Measurements from ENCODE around the gene EIF4G1.
A peak's percentile ranks its signal among the peaks of the same experiment; 100 is the strongest.

Gene EIF4G1

DNA sequence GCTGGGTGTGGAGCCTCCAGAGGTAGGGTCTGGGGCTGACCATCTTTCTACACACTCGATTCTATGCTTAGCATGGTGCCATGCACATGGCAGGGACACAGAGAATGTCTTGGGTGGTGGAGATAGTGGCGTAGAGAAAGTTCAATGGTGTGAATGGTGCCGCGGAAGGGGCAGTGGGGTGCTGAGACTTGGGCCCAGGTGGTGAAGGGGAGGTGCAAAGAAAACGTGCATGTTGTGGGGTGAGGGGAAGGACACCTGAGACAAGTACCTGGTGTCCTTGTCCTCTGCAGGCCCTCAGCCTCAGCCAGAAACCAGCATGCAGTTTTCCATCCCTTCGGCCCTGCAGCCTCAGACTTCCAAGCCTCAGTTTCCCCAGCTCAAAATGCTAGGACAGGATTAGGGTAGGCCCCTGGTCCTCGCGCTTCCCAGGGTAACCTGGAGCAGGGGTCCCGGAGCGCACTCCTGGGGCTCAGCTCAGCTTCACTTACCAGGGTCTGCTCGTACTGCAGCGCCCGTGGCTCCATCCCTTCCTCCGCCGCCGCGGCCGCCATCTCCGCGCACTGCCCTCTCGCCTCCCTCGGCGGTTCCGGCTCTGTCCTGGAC is 46.6 kb downstream of the EIF4G1 start:
- DNase-seq (ENCODE audit: low read depth, low spot score), result no peak
- peaks cover 14% of the 10 kb centered on the region for H3K36me3 ChIP-seq (ENCODE audit: insufficient read depth, low read length)
- TF ChIP-seq EZH2 (IDR thresholded peaks at IDR 0.05) (no peak), POLR2AphosphoS5 (IDR thresholded peaks at IDR 0.05; ENCODE audit: borderline replicate concordance, low read depth, low read length) (peak; percentile 31; the same call in 1 of the 2 replicates), FOXP2 (optimal IDR thresholded peaks at IDR 0.05; ENCODE audit: control extremely low read depth, extremely low read length, insufficient read depth) (no peak)
- H3K27ac ChIP-seq, result no peak overlapping the region
- no peaks in the 10 kb centered on the region for H3K9me3 ChIP-seq (ENCODE audit: low read depth, low read length)
- peak overlapping the region; percentile 94 for H3K4me3 ChIP-seq
- peak overlapping the region; percentile 90 for H3K9ac ChIP-seq (ENCODE audit: insufficient read length)

DNA sequence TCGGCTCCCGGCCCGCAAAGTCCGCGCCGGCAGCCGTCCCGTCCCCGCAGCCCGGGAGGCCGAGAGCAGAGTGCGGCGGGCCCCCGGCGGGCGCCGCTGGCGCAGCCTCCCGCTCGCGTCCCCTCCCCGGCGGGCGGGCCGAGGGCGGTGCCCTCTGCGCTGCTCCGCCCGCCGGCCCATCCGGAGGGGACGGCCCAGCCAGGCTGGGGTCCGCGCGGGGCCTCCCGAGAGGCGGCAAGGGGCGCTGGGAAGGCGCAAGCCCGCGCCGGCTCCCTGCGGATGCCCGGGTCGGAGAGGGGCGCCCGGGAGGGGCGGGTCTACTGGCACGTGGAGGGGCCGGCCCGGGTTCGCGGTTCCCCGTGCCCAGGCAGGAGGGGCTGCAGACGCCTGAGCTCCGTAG is 47.1 kb downstream of the EIF4G1 start, which contains the start of the genes CLCN2 and POLR2H:
Gene CLCN2 (minus strand): TSS at position 74 of the 400 bp plus-strand sequence. CDS start 126 bp downstream, outside the sequence.
Gene POLR2H (plus strand): TSS at position 179 of the 400 bp plus-strand sequence. CDS start 1,783 bp downstream, outside the sequence.
- Histone ChIP-seq H3K9me3 (ENCODE audit: low read depth, low read length) (no peaks in the 10 kb centered on the region), H3K4me3 (peak within 1 kb of the TSS; percentile 94), H3K9ac (ENCODE audit: insufficient read length) (peak within 1 kb of the TSS; percentile 90), H3K27ac (peak within 1 kb of the TSS; percentile 25; the same call in 1 of the 2 replicates), H3K36me3 (ENCODE audit: insufficient read depth, low read length) (peaks cover 17% of the 10 kb centered on the region)
- TF ChIP-seq EZH2 (IDR thresholded peaks at IDR 0.05) (no peak), POLR2AphosphoS5 (IDR thresholded peaks at IDR 0.05; ENCODE audit: borderline replicate concordance, low read depth, low read length) (no peak; the same call in 1 of the 2 replicates), FOXP2 (optimal IDR thresholded peaks at IDR 0.05; ENCODE audit: control extremely low read depth, extremely low read length, insufficient read depth) (no peak)
- no peak for DNase-seq (ENCODE audit: low read depth, low spot score)

DNA sequence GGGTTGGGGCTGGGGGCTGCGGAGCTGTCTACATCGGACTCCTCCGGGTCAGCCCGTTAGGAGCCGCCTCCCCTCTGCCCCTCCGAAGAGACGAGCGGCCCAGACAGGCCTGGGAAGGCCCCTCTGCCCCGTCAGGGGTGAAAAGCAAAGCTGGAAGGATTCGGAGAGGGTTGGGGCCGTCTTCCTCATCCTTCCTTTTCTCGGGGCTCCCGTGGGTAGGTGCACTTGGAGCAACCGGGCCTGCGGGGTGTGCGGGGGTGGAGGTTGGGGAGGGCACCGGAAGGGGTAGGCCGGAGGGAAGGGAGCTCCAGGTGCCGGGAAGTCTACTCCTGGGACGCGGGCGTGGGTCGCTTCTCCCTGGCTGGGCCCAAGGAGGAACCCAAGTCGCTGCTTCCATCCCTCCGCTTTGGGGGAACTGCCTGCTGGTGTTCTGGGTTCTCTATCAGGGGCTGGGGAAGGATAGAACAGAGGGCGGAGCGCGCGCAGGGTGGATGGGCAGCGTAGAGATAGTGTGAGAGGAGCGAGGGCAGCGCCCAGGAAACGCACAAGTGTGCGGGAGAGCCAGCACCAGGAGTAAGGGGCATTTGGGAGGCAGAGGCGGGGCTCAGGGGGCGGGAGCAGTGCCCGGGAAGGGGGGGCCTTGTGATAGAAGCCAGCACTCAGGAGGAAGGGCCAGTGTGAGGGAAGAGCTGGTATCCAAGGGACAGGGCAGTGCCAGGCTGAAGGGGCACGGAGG is 47.7 kb downstream of the EIF4G1 start:
- DNase-seq (ENCODE audit: low read depth, low spot score), result no peak

GRCh38 chr3:184362668-184363546 is 48.5 kb downstream of the EIF4G1 start:
- TF ChIP-seq EZH2 (IDR thresholded peaks at IDR 0.05) (no peak), POLR2AphosphoS5 (IDR thresholded peaks at IDR 0.05; ENCODE audit: borderline replicate concordance, low read depth, low read length) (peak; percentile 96), FOXP2 (optimal IDR thresholded peaks at IDR 0.05; ENCODE audit: control extremely low read depth, extremely low read length, insufficient read depth) (peak; percentile 43)
- Histone ChIP-seq H3K9ac (ENCODE audit: insufficient read length) (peak overlapping the region; percentile 90), H3K4me3 (peak overlapping the region; percentile 94), H3K9me3 (ENCODE audit: low read depth, low read length) (no peaks in the 10 kb centered on the region), H3K27ac (peak overlapping the region; percentile 58; the same call in 1 of the 2 replicates), H3K36me3 (ENCODE audit: insufficient read depth, low read length) (peaks cover 30% of the 10 kb centered on the region)
- peak; percentile 81 for DNase-seq (ENCODE audit: low read depth, low spot score)

More for the DNA sequence above, 47.7 kb downstream of the EIF4G1 start:
- Histone ChIP-seq H3K9ac (ENCODE audit: insufficient read length) (peak overlapping the region; percentile 90), H3K4me3 (peak overlapping the region; percentile 94), H3K36me3 (ENCODE audit: insufficient read depth, low read length) (peaks cover 23% of the 10 kb centered on the region), H3K9me3 (ENCODE audit: low read depth, low read length) (no peaks in the 10 kb centered on the region), H3K27ac (peak overlapping the region; percentile 25; the same call in 1 of the 2 replicates)
- TF ChIP-seq FOXP2 (optimal IDR thresholded peaks at IDR 0.05; ENCODE audit: control extremely low read depth, extremely low read length, insufficient read depth) (no peak), POLR2AphosphoS5 (IDR thresholded peaks at IDR 0.05; ENCODE audit: borderline replicate concordance, low read depth, low read length) (peak; percentile 61), EZH2 (IDR thresholded peaks at IDR 0.05) (no peak)

DNA sequence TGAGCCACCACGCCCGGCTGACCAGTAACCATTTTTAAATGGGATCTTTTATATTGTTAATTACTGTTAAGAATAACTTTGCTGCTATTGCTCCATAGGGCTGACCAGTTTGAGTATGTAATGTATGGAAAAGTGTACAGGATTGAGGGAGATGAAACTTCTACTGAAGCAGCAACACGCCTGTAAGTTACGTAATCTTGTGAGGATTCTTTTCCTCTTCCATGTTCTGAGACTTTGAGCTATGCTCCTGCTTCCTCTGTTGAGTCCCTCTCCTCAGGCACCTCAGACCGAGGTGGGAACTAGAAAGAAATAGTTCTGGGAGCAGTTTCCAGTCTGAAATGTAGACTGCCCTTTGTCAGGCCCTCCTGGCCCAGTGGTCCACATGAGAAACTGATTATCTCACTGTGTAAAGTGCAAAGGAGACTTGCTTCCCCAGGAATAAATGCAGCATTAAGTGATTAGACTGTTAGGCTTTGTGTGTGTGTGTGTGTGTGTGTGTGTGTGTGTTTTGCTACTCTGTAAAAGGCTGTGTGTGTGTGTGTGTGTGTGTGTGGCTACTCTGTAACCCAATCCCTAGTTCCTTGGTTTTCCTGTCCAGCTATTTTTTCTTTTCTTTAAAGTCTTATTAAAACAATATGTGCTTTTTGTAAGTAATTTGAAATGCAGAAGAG is 52.3 kb downstream of the EIF4G1 start:
- no peaks in the 10 kb centered on the region for H3K9me3 ChIP-seq (ENCODE audit: low read depth, low read length)
- no peak overlapping the region for H3K4me3 ChIP-seq
- no peak overlapping the region for H3K27ac ChIP-seq
- peaks cover 44% of the 10 kb centered on the region for H3K36me3 ChIP-seq (ENCODE audit: insufficient read depth, low read length)
- no peak for TF ChIP-seq FOXP2 (optimal IDR thresholded peaks at IDR 0.05; ENCODE audit: control extremely low read depth, extremely low read length, insufficient read depth)
- TF ChIP-seq POLR2AphosphoS5 (IDR thresholded peaks at IDR 0.05; ENCODE audit: borderline replicate concordance, low read depth, low read length), result no peak
- TF ChIP-seq EZH2 (IDR thresholded peaks at IDR 0.05), result no peak
- DNase-seq (ENCODE audit: low read depth, low spot score), result no peak
- H3K9ac ChIP-seq (ENCODE audit: insufficient read length), result no peak overlapping the region

DNA sequence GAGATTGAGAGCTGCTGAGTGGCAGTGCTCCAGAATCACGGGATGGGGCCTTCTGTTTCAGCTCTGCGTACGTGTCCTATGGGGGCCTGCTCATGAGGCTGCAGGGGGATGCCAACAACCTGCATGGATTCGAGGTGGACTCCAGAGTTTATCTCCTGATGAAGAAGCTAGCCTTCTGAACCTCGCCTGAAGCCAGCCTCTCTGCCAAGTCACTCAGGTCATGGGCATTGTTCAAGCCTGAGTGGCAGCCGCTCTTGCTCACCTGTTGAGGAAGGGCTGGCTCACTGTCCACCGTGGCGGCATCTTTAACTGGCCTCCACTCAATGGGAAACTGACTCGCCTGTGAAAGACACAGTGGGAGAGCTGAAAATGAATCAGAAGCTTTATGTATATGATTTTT is 53.7 kb downstream of the EIF4G1 start:
- H3K9ac ChIP-seq (ENCODE audit: insufficient read length), result no peak overlapping the region
- H3K9me3 ChIP-seq (ENCODE audit: low read depth, low read length), result no peaks in the 10 kb centered on the region
- TF ChIP-seq POLR2AphosphoS5 (IDR thresholded peaks at IDR 0.05; ENCODE audit: borderline replicate concordance, low read depth, low read length) (no peak), EZH2 (IDR thresholded peaks at IDR 0.05) (no peak), FOXP2 (optimal IDR thresholded peaks at IDR 0.05; ENCODE audit: control extremely low read depth, extremely low read length, insufficient read depth) (no peak)
- DNase-seq (ENCODE audit: low read depth, low spot score), result no peak
- no peak overlapping the region for H3K4me3 ChIP-seq
- H3K27ac ChIP-seq, result no peak overlapping the region
- H3K36me3 ChIP-seq (ENCODE audit: insufficient read depth, low read length), result peaks cover 44% of the 10 kb centered on the region

- no peaks in the 10 kb centered on the region for H3K9me3 ChIP-seq (ENCODE audit: low read depth, low read length)
- H3K9ac ChIP-seq (ENCODE audit: insufficient read length), result no peak overlapping the region
- H3K36me3 ChIP-seq (ENCODE audit: insufficient read depth, low read length), result peaks cover 44% of the 10 kb centered on the region
- TF ChIP-seq POLR2AphosphoS5 (IDR thresholded peaks at IDR 0.05; ENCODE audit: borderline replicate concordance, low read depth, low read length) (no peak), EZH2 (IDR thresholded peaks at IDR 0.05) (no peak), FOXP2 (optimal IDR thresholded peaks at IDR 0.05; ENCODE audit: control extremely low read depth, extremely low read length, insufficient read depth) (no peak)
- no peak overlapping the region for H3K4me3 ChIP-seq
- DNase-seq (ENCODE audit: low read depth, low spot score), result no peak
- no peak overlapping the region for H3K27ac ChIP-seq
Measured at GRCh38 chr3:184368586-184369183, 54.3 kb downstream of the EIF4G1 start.

Data from SK-N-MC (cell line).